ENCODE measurements around the gene ZNF215. TPM values are rescaled to one million over a fixed set of nuclear protein-coding genes. Genes with fewer than 3 reads are reported as not detected.

Gene ZNF215
- total RNA-seq, 1 experiment from 2014 or later = 1.6 TPM

- TF ChIP-seq CTCF (IDR thresholded peaks at IDR 0.05; ENCODE audit: unreplicated experiment) = no peak
- DNase-seq = no peak
- peak overlapping the region; percentile 73 for H3K4me3 Mint-ChIP-seq (ENCODE audit: low read depth, unreplicated experiment)
- peaks cover 8% of the 10 kb centered on the region for H3K36me3 Mint-ChIP-seq (ENCODE audit: insufficient read depth, unreplicated experiment)
- BruUV-seq (replicated peaks) = no TSS peak
- H3K9me3 Mint-ChIP-seq (ENCODE audit: low read depth, unreplicated experiment) = no peaks in the 10 kb centered on the region
- intact Hi-C loops (cut with micrococcal nuclease; ENCODE audit: unreplicated experiment) = no loop called here
- H3K4me1 Mint-ChIP-seq (ENCODE audit: low read depth, unreplicated experiment) = no peaks in the 10 kb centered on the region
- H3K27me3 Mint-ChIP-seq (ENCODE audit: unreplicated experiment) = peaks cover 18% of the 10 kb centered on the region
- no peak overlapping the region for H3K27ac Mint-ChIP-seq (ENCODE audit: unreplicated experiment)
- CTCF ChIA-PET = no interaction called here
Observed at GRCh38 chr11:6927030-6927617, 898 bp downstream of the ZNF215 start.

- Mint-ChIP-seq H3K4me3 (ENCODE audit: low read depth, unreplicated experiment) (no peak overlapping the region), H3K9me3 (ENCODE audit: low read depth, unreplicated experiment) (no peaks in the 10 kb centered on the region), H3K27me3 (ENCODE audit: unreplicated experiment) (peaks cover 18% of the 10 kb centered on the region), H3K4me1 (ENCODE audit: low read depth, unreplicated experiment) (no peaks in the 10 kb centered on the region), H3K27ac (ENCODE audit: unreplicated experiment) (no peak overlapping the region), H3K36me3 (ENCODE audit: insufficient read depth, unreplicated experiment) (peaks cover 8% of the 10 kb centered on the region)
- TF ChIP-seq CTCF (IDR thresholded peaks at IDR 0.05; ENCODE audit: unreplicated experiment) = no peak
- no peak for DNase-seq
- intact Hi-C loops (cut with micrococcal nuclease; ENCODE audit: unreplicated experiment) = no loop called here
- no TSS peak for BruUV-seq (replicated peaks)
- CTCF ChIA-PET = no interaction called here
Observed at GRCh38 chr11:6928916-6929315, 2.7 kb downstream of the ZNF215 start.

GRCh38 chr11:6931146-6931713 lies 5.0 kb downstream of the ZNF215 start:
- no peaks in the 10 kb centered on the region for H3K9me3 Mint-ChIP-seq (ENCODE audit: low read depth, unreplicated experiment)
- TF ChIP-seq CTCF (IDR thresholded peaks at IDR 0.05; ENCODE audit: unreplicated experiment) = no peak
- no TSS peak for BruUV-seq (replicated peaks)
- intact Hi-C loops (cut with micrococcal nuclease; ENCODE audit: unreplicated experiment) = no loop called here
- CTCF ChIA-PET = interaction anchor here (0.5 kb wide), 1 partner anchor 964 kb away, joined by 3 read pairs; no protein-coding TSS in a partner anchor
- no peak overlapping the region for H3K4me3 Mint-ChIP-seq (ENCODE audit: low read depth, unreplicated experiment)
- no peak for DNase-seq
- H3K27me3 Mint-ChIP-seq (ENCODE audit: unreplicated experiment) = peaks cover 5% of the 10 kb centered on the region
- H3K36me3 Mint-ChIP-seq (ENCODE audit: insufficient read depth, unreplicated experiment) = peaks cover 7% of the 10 kb centered on the region
- no peaks in the 10 kb centered on the region for H3K4me1 Mint-ChIP-seq (ENCODE audit: low read depth, unreplicated experiment)
- no peak overlapping the region for H3K27ac Mint-ChIP-seq (ENCODE audit: unreplicated experiment)

GRCh38 chr11:6932145-6932544 lies 5.9 kb downstream of the ZNF215 start:
- H3K36me3 Mint-ChIP-seq (ENCODE audit: insufficient read depth, unreplicated experiment) = no peaks in the 10 kb centered on the region
- no peak for DNase-seq
- no TSS peak for BruUV-seq (replicated peaks)
- H3K27me3 Mint-ChIP-seq (ENCODE audit: unreplicated experiment) = no peaks in the 10 kb centered on the region
- no peaks in the 10 kb centered on the region for H3K4me1 Mint-ChIP-seq (ENCODE audit: low read depth, unreplicated experiment)
- no peaks in the 10 kb centered on the region for H3K9me3 Mint-ChIP-seq (ENCODE audit: low read depth, unreplicated experiment)
- intact Hi-C loops (cut with micrococcal nuclease; ENCODE audit: unreplicated experiment) = no loop called here
- no peak overlapping the region for H3K27ac Mint-ChIP-seq (ENCODE audit: unreplicated experiment)
- no peak for TF ChIP-seq CTCF (IDR thresholded peaks at IDR 0.05; ENCODE audit: unreplicated experiment)
- no peak overlapping the region for H3K4me3 Mint-ChIP-seq (ENCODE audit: low read depth, unreplicated experiment)
- CTCF ChIA-PET = no interaction called here

Measured in Calu3 (cell line).